Subcutaneous abdominal adipose tissue (tissue), 5 donors: ENCODE measurements around the gene VPS45.
"Not testable (repeated sequence)": the region's sequence is repeated elsewhere in the genome, so short reads cannot be mapped to it uniquely, and the experiment has no call there.

Experiments
- H3K27ac ChIP-seq: one replicate; pipeline ENCODE4 v1.7.0; 2013; ENCODE audit warnings: low read depth, mild to moderate bottlenecking, inconsistent platforms, low read length, moderate library complexity
- H3K27me3 ChIP-seq, 5 donors: one replicate each; pipeline ENCODE4 v1.7.0; 2013; ENCODE audit warnings: low read length in 5 of 5, inconsistent platforms in 1 of 5; ENCODE audit not compliant: control insufficient read depth in 5 of 5, insufficient read depth in 4 of 5
- H3K36me3 ChIP-seq, 5 donors: one replicate each; pipeline ENCODE4 v1.7.0; 2013; ENCODE audit warnings: low read length in 5 of 5; ENCODE audit not compliant: control insufficient read depth in 5 of 5, insufficient read depth in 5 of 5
- H3K4me1 ChIP-seq, 5 donors: one replicate each; pipeline ENCODE4 v1.7.0; 2013; ENCODE audit warnings: low read length in 5 of 5, mild to moderate bottlenecking in 3 of 5, moderate library complexity in 1 of 5; ENCODE audit not compliant: control insufficient read depth in 5 of 5, insufficient read depth in 5 of 5
- H3K4me3 ChIP-seq, 5 donors: one replicate each; pipeline ENCODE4 v1.7.0; 2013; ENCODE audit warnings: low read length in 5 of 5, low read depth in 1 of 5
- H3K9ac ChIP-seq, 5 donors: one replicate each; pipeline ENCODE4 v1.7.0; 2013; ENCODE audit warnings: low read length in 5 of 5, mild to moderate bottlenecking in 4 of 5, moderate library complexity in 3 of 5
- H3K9me3 ChIP-seq, 5 donors: one replicate each; pipeline ENCODE4 v1.7.0; 2013; ENCODE audit warnings: low read length in 5 of 5; ENCODE audit not compliant: control insufficient read depth in 5 of 5
- donor health status: healthy.
- donor health status: healthy.
- donor health status: healthy.
- donor health status: healthy.
- donor health status: healthy.

The VPS45 gene

GRCh38 chr1:150176593-150176992, 109.0 kb downstream of the VPS45 start:
- Histone ChIP-seq H3K4me1 (peaks cover 0 to 28% (median 6%) of the 10 kb centered on the region in 5 donors), H3K9ac (peak overlapping the region in 1 of 5 donors; percentile 30), H3K36me3 (no peaks in the 10 kb centered on the region), H3K4me3 (no peak overlapping the region), H3K27ac (peak overlapping the region; percentile 40), H3K9me3 (no peaks in the 10 kb centered on the region), H3K27me3 (no peaks in the 10 kb centered on the region)

GRCh38 chr1:150178548-150178947, 111.0 kb downstream of the VPS45 start:
- H3K4me1 ChIP-seq: peaks cover 0 to 21% (median 6%) of the 10 kb centered on the region in 5 donors
- H3K27me3 ChIP-seq: no peaks in the 10 kb centered on the region
- H3K9me3 ChIP-seq: no peaks in the 10 kb centered on the region
- H3K27ac ChIP-seq: no peak overlapping the region
- no peak overlapping the region for H3K9ac ChIP-seq
- no peaks in the 10 kb centered on the region for H3K36me3 ChIP-seq
- H3K4me3 ChIP-seq: no peak overlapping the region

GRCh38 chr1:150179867-150180266, 112.3 kb downstream of the VPS45 start:
- no peak overlapping the region for H3K4me3 ChIP-seq
- peaks cover 0 to 20% (median 9%) of the 10 kb centered on the region in 5 donors for H3K4me1 ChIP-seq
- no peak overlapping the region for H3K9ac ChIP-seq
- H3K27ac ChIP-seq: no peak overlapping the region
- no peaks in the 10 kb centered on the region for H3K9me3 ChIP-seq
- no peaks in the 10 kb centered on the region for H3K27me3 ChIP-seq
- H3K36me3 ChIP-seq: no peaks in the 10 kb centered on the region

- Histone ChIP-seq H3K9me3 (no peaks in the 10 kb centered on the region), H3K4me3 (no peak overlapping the region), H3K36me3 (no peaks in the 10 kb centered on the region), H3K27me3 (no peaks in the 10 kb centered on the region), H3K27ac (no peak overlapping the region), H3K4me1 (peaks cover 0 to 20% (median 9%) of the 10 kb centered on the region in 5 donors), H3K9ac (no peak overlapping the region)
These were observed 112.9 kb downstream of the VPS45 start for GRCh38 chr1:150180474-150180873.

- no peaks in the 10 kb centered on the region for H3K36me3 ChIP-seq
- H3K9me3 ChIP-seq: no peaks in the 10 kb centered on the region
- no peak overlapping the region for H3K4me3 ChIP-seq
- no peak overlapping the region for H3K9ac ChIP-seq
- H3K4me1 ChIP-seq: peaks cover 2 to 22% (median 17%) of the 10 kb centered on the region in 5 donors
- no peaks in the 10 kb centered on the region for H3K27me3 ChIP-seq
- H3K27ac ChIP-seq: no peak overlapping the region
These were observed 114.7 kb downstream of the VPS45 start for GRCh38 chr1:150182247-150182646.

GRCh38 chr1:150183061-150183460, 115.5 kb downstream of the VPS45 start:
- no peaks in the 10 kb centered on the region for H3K9me3 ChIP-seq
- no peak overlapping the region for H3K9ac ChIP-seq
- no peak overlapping the region for H3K4me3 ChIP-seq
- peak overlapping the region; percentile 46 for H3K27ac ChIP-seq
- no peaks in the 10 kb centered on the region for H3K36me3 ChIP-seq
- no peaks in the 10 kb centered on the region for H3K27me3 ChIP-seq
- peaks cover 4 to 27% (median 22%) of the 10 kb centered on the region in 5 donors for H3K4me1 ChIP-seq

- Histone ChIP-seq H3K27ac (no peak overlapping the region), H3K4me3 (no peak overlapping the region), H3K9me3 (no peaks in the 10 kb centered on the region), H3K4me1 (peaks cover 4 to 27% (median 16%) of the 10 kb centered on the region in 5 donors), H3K36me3 (no peaks in the 10 kb centered on the region), H3K9ac (no peak overlapping the region), H3K27me3 (no peaks in the 10 kb centered on the region)
These were observed 117.9 kb downstream of the VPS45 start for GRCh38 chr1:150185481-150185880.

GRCh38 chr1:150186438-150186788, 118.8 kb downstream of the VPS45 start:
- not testable (repeated sequence) for H3K9ac ChIP-seq, H3K27me3 ChIP-seq, H3K36me3 ChIP-seq, H3K9me3 ChIP-seq
- Histone ChIP-seq H3K4me1 (peaks cover 4 to 27% (median 16%) of the 10 kb centered on the region in 5 donors), H3K27ac (peak overlapping the region; percentile 50), H3K4me3 (peak overlapping the region in 2 of 5 donors; percentile 34 to 44)

GRCh38 chr1:150186789-150187559, 119.4 kb downstream of the VPS45 start:
- peak overlapping the region; percentile 50 for H3K27ac ChIP-seq
- peaks cover 0 to 4% (median 0%) of the 10 kb centered on the region in 5 donors for H3K9me3 ChIP-seq
- peaks cover 4 to 27% (median 16%) of the 10 kb centered on the region in 5 donors for H3K4me1 ChIP-seq
- peak overlapping the region in 4 of 5 donors; percentile 34 to 49 (median 42) for H3K4me3 ChIP-seq
- peak overlapping the region in 1 of 5 donors; percentile 45 for H3K9ac ChIP-seq
- no peaks in the 10 kb centered on the region for H3K27me3 ChIP-seq
- H3K36me3 ChIP-seq: no peaks in the 10 kb centered on the region

- Histone ChIP-seq H3K9me3 (peaks cover 0 to 4% (median 0%) of the 10 kb centered on the region in 5 donors), H3K27ac (no peak overlapping the region), H3K4me3 (no peak overlapping the region), H3K4me1 (peaks cover 4 to 23% (median 16%) of the 10 kb centered on the region in 5 donors), H3K9ac (no peak overlapping the region), H3K36me3 (no peaks in the 10 kb centered on the region), H3K27me3 (no peaks in the 10 kb centered on the region)
These were observed 120.0 kb downstream of the VPS45 start for GRCh38 chr1:150187560-150187931.
